ENCODE results near the gene LPCAT2. TPM values are rescaled to one million over a fixed set of nuclear protein-coding genes. Genes with fewer than 3 reads are reported as not detected.

The LPCAT2 gene
- total and polyA plus RNA-seq, 2 donors (not counting 1 experiment from before 2014, with no cell fraction given), result 10.2 to 17.8 TPM

GRCh38 chr16:55624696-55625095, 115.8 kb downstream of the LPCAT2 start:
- no peak overlapping the region for H2AFZ ChIP-seq (ENCODE audit: low read length)
- H3K9me3 ChIP-seq (ENCODE audit: control insufficient read depth, insufficient read depth, low read depth, low read length), result no peaks in the 10 kb centered on the region
- H3K9ac ChIP-seq (ENCODE audit: insufficient read depth, low read length), result no peak overlapping the region
- no peak for TF ChIP-seq CTCF (conservative IDR thresholded peaks at IDR 0.05 in 1 of 2, IDR thresholded peaks at IDR 0.05 in 1 of 2; ENCODE audit: low read depth in 1 of 2, low read length in 2 of 2)
- TF ChIP-seq EZH2 (IDR thresholded peaks at IDR 0.05; ENCODE audit: low read length, missing control alignments), result no peak
- H3K79me2 ChIP-seq (ENCODE audit: control insufficient read depth, insufficient read depth, low read length), result no peaks in the 10 kb centered on the region
- H3K27ac ChIP-seq (ENCODE audit: insufficient read depth, low read length), result no peak overlapping the region
- H4K20me1 ChIP-seq (ENCODE audit: control insufficient read depth, extremely low read depth, insufficient read depth, low read length), result no peaks in the 10 kb centered on the region
- H3K27me3 ChIP-seq (ENCODE audit: control insufficient read depth, insufficient read depth, low read length), result no peaks in the 10 kb centered on the region
- no peaks in the 10 kb centered on the region for H3K4me1 ChIP-seq (ENCODE audit: control insufficient read depth, extremely low read depth, insufficient read depth, low read length)
- no peak overlapping the region for H3K4me3 ChIP-seq (replicated peaks in 1 of 4; ENCODE audit: control extremely low read depth in 1 of 4, insufficient read depth in 1 of 4, low read depth in 3 of 4, low read length in 4 of 4)
- H3K36me3 ChIP-seq (ENCODE audit: control insufficient read depth, insufficient read depth, low read length), result no peaks in the 10 kb centered on the region
- DNase-seq (ENCODE audit: low read depth in 2 of 2), result no peak
- H3K4me2 ChIP-seq (ENCODE audit: extremely low read depth, insufficient read depth, low read length), result no peak overlapping the region

GRCh38 chr16:55625843-55626242, 117.0 kb downstream of the LPCAT2 start:
- Histone ChIP-seq H3K36me3 (ENCODE audit: control insufficient read depth, insufficient read depth, low read length) (no peaks in the 10 kb centered on the region), H3K79me2 (ENCODE audit: control insufficient read depth, insufficient read depth, low read length) (no peaks in the 10 kb centered on the region), H3K4me1 (ENCODE audit: control insufficient read depth, extremely low read depth, insufficient read depth, low read length) (no peaks in the 10 kb centered on the region), H3K27me3 (ENCODE audit: control insufficient read depth, insufficient read depth, low read length) (no peaks in the 10 kb centered on the region), H3K4me3 (replicated peaks in 1 of 4; ENCODE audit: control extremely low read depth in 1 of 4, insufficient read depth in 1 of 4, low read depth in 3 of 4, low read length in 4 of 4) (no peak overlapping the region), H4K20me1 (ENCODE audit: control insufficient read depth, extremely low read depth, insufficient read depth, low read length) (no peaks in the 10 kb centered on the region), H3K4me2 (ENCODE audit: extremely low read depth, insufficient read depth, low read length) (no peak overlapping the region), H3K9ac (ENCODE audit: insufficient read depth, low read length) (no peak overlapping the region), H3K27ac (ENCODE audit: insufficient read depth, low read length) (no peak overlapping the region), H3K9me3 (ENCODE audit: control insufficient read depth, insufficient read depth, low read depth, low read length) (no peaks in the 10 kb centered on the region), H2AFZ (ENCODE audit: low read length) (no peak overlapping the region)
- no peak for DNase-seq (ENCODE audit: low read depth in 2 of 2)
- TF ChIP-seq EZH2 (IDR thresholded peaks at IDR 0.05; ENCODE audit: low read length, missing control alignments) (no peak), CTCF (conservative IDR thresholded peaks at IDR 0.05 in 1 of 2, IDR thresholded peaks at IDR 0.05 in 1 of 2; ENCODE audit: low read depth in 1 of 2, low read length in 2 of 2) (no peak)

- H3K4me1 ChIP-seq (ENCODE audit: control insufficient read depth, extremely low read depth, insufficient read depth, low read length), result no peaks in the 10 kb centered on the region
- H4K20me1 ChIP-seq (ENCODE audit: control insufficient read depth, extremely low read depth, insufficient read depth, low read length), result no peaks in the 10 kb centered on the region
- no peak overlapping the region for H3K4me2 ChIP-seq (ENCODE audit: extremely low read depth, insufficient read depth, low read length)
- no peaks in the 10 kb centered on the region for H3K9me3 ChIP-seq (ENCODE audit: control insufficient read depth, insufficient read depth, low read depth, low read length)
- no peaks in the 10 kb centered on the region for H3K27me3 ChIP-seq (ENCODE audit: control insufficient read depth, insufficient read depth, low read length)
- no peak overlapping the region for H3K27ac ChIP-seq (ENCODE audit: insufficient read depth, low read length)
- no peak overlapping the region for H3K9ac ChIP-seq (ENCODE audit: insufficient read depth, low read length)
- H3K79me2 ChIP-seq (ENCODE audit: control insufficient read depth, insufficient read depth, low read length), result no peaks in the 10 kb centered on the region
- no peak for TF ChIP-seq EZH2 (IDR thresholded peaks at IDR 0.05; ENCODE audit: low read length, missing control alignments)
- TF ChIP-seq CTCF (conservative IDR thresholded peaks at IDR 0.05 in 1 of 2, IDR thresholded peaks at IDR 0.05 in 1 of 2; ENCODE audit: low read depth in 1 of 2, low read length in 2 of 2), result no peak
- no peak overlapping the region for H2AFZ ChIP-seq (ENCODE audit: low read length)
- H3K36me3 ChIP-seq (ENCODE audit: control insufficient read depth, insufficient read depth, low read length), result no peaks in the 10 kb centered on the region
- no peak for DNase-seq (ENCODE audit: low read depth in 2 of 2)
- H3K4me3 ChIP-seq (replicated peaks in 1 of 4; ENCODE audit: control extremely low read depth in 1 of 4, insufficient read depth in 1 of 4, low read depth in 3 of 4, low read length in 4 of 4), result no peak overlapping the region
Measured at GRCh38 chr16:55628306-55628968, 119.6 kb downstream of the LPCAT2 start.

Data from fibroblast of lung (primary cell).